ENCODE data around the gene BBX. TPM values are rescaled to one million over a fixed set of nuclear protein-coding genes. Genes with fewer than 3 reads are reported as not detected.

Gene BBX
- total RNA-seq, 1 donor from 2014 or later, result 54.3 TPM

DNA sequence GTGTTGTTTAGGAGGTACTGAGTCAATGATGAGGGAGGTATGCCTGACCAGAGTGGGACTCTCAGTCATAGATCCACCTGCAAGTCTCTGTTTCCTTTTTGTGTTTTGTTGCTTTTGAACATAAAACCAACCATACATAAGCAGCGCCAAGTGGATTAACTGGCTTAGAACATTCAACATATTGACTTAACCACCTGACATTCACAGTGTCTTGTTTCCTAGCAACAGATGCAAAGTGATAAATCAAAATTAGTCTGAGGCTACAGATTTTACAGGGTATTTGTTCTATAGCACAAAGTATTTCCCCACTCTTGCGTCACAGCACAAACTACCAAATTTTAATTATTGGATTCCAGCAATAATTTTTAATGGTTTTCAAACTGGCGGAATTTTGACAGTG, 283.8 kb downstream of the BBX start:
- H3K27ac Mint-ChIP-seq (ENCODE audit: unreplicated experiment), result no peak overlapping the region
- no peak for DNase-seq (ENCODE audit: low spot score)
- no peaks in the 10 kb centered on the region for H3K9me3 Mint-ChIP-seq (ENCODE audit: unreplicated experiment)
- H3K27me3 Mint-ChIP-seq (ENCODE audit: unreplicated experiment), result peaks cover 6% of the 10 kb centered on the region
- peaks cover 4% of the 10 kb centered on the region for H3K4me1 Mint-ChIP-seq (ENCODE audit: unreplicated experiment)
- H3K4me3 Mint-ChIP-seq (ENCODE audit: unreplicated experiment), result no peak overlapping the region
- H3K36me3 Mint-ChIP-seq (ENCODE audit: low read depth, unreplicated experiment), result peaks cover 20% of the 10 kb centered on the region
- TF ChIP-seq, protein P1, sequence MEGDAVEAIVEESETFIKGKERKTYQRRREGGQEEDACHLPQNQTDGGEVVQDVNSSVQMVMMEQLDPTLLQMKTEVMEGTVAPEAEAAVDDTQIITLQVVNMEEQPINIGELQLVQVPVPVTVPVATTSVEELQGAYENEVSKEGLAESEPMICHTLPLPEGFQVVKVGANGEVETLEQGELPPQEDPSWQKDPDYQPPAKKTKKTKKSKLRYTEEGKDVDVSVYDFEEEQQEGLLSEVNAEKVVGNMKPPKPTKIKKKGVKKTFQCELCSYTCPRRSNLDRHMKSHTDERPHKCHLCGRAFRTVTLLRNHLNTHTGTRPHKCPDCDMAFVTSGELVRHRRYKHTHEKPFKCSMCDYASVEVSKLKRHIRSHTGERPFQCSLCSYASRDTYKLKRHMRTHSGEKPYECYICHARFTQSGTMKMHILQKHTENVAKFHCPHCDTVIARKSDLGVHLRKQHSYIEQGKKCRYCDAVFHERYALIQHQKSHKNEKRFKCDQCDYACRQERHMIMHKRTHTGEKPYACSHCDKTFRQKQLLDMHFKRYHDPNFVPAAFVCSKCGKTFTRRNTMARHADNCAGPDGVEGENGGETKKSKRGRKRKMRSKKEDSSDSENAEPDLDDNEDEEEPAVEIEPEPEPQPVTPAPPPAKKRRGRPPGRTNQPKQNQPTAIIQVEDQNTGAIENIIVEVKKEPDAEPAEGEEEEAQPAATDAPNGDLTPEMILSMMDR (IDR thresholded peaks at IDR 0.05; ENCODE audit: unreplicated experiment), result no peak

DNA sequence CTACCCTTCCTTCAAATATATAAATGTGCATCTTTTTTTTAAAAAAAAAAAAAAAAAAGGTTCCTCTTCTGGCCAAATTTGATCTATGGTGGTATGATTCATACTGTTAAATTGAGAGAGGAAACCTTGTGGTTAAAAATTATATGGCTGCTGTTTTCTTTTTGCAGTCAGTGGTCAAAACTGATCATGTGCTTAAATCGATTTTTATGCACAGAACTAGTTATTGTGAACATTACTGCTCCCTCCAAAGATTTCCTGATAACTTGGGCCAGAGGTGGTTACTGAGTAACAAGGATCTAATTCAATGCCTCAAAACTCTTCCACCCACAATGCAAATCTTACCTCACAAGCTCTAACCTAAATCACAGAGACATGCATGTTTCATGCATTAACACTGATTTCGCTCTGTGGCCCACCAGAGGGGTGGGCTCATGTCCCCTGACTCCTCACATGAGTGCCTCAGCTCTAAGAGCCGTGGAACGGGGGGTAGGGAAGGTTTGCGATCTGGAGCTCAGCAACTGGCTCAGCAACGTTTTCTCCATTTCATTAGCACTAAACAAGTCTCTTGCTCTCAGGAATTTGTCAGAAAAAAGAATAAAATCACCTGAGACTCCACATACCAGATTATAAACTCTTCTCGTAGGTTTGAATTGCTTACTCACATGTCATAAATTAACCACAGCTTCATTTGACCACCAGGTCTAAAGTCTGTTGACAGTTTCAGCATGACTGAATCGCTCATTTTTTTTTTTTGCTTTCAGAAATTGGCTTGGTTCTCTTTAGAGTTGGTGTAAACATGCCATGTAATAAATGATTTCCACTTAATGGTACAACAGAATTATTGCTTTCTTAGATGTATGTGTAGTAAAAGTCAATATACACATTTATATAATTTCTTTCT, 287.7 kb downstream of the BBX start:
- H3K4me3 Mint-ChIP-seq (ENCODE audit: unreplicated experiment), result no peak overlapping the region
- H3K27me3 Mint-ChIP-seq (ENCODE audit: unreplicated experiment), result peaks cover 1% of the 10 kb centered on the region
- H3K4me1 Mint-ChIP-seq (ENCODE audit: unreplicated experiment), result peaks cover 8% of the 10 kb centered on the region
- no peak overlapping the region for H3K27ac Mint-ChIP-seq (ENCODE audit: unreplicated experiment)
- DNase-seq (ENCODE audit: low spot score), result no peak
- H3K36me3 Mint-ChIP-seq (ENCODE audit: low read depth, unreplicated experiment), result no peaks in the 10 kb centered on the region
- H3K9me3 Mint-ChIP-seq (ENCODE audit: unreplicated experiment), result no peaks in the 10 kb centered on the region
- TF ChIP-seq, protein P1 (IDR thresholded peaks at IDR 0.05; ENCODE audit: unreplicated experiment), result no peak

DNA sequence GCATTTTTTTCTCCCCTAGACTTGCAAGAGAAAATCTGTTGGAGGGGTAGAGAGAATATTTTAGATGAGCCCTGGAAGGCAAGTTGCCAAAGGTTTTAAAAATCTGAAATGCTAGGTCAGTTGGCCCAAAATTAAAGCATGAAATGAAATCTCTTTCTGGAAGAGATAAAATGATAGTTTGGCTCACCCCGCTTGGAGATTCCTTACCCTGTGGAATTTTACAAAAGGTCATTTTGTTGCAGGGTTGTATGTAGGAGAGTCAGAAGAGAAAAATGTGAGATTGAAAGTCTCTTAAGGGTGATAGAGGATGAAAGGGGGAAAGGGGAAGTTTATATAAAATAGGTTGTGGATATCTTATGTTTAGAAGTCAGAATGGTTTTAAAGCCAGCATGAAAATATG, 290.3 kb downstream of the BBX start:
- no peak overlapping the region for H3K4me3 Mint-ChIP-seq (ENCODE audit: unreplicated experiment)

DNA sequence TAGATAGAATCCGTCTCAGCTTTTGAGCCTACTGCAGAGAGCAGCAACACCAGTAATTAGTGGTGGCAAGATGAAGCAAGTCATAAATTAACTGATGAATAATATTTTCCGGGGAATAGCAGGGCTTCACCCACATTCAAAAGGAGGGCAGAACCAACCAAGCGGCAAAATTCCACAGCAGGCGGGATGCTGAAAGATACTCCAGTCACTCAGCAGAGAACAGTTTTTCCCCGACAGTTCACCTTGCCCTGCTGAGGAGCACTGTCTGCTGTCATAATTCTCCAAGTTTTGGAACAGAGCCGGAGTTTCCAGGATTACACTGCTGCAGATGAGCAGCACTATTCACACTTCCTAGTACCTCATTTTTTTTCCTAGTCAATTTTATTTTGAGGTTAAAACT, 293.3 kb downstream of the BBX start:
- Mint-ChIP-seq H3K4me3 (ENCODE audit: unreplicated experiment) (no peak overlapping the region), H3K9me3 (ENCODE audit: unreplicated experiment) (no peaks in the 10 kb centered on the region), H3K36me3 (ENCODE audit: low read depth, unreplicated experiment) (no peaks in the 10 kb centered on the region), H3K27me3 (ENCODE audit: unreplicated experiment) (no peaks in the 10 kb centered on the region), H3K4me1 (ENCODE audit: unreplicated experiment) (peaks cover 4% of the 10 kb centered on the region), H3K27ac (ENCODE audit: unreplicated experiment) (no peak overlapping the region)
- DNase-seq (ENCODE audit: low spot score), result no peak
- TF ChIP-seq, protein P1 (IDR thresholded peaks at IDR 0.05; ENCODE audit: unreplicated experiment), result no peak

More for the DNA sequence above, 290.3 kb downstream of the BBX start:
- Mint-ChIP-seq H3K9me3 (ENCODE audit: unreplicated experiment) (no peaks in the 10 kb centered on the region), H3K27ac (ENCODE audit: unreplicated experiment) (no peak overlapping the region), H3K4me1 (ENCODE audit: unreplicated experiment) (peaks cover 8% of the 10 kb centered on the region), H3K36me3 (ENCODE audit: low read depth, unreplicated experiment) (no peaks in the 10 kb centered on the region), H3K27me3 (ENCODE audit: unreplicated experiment) (peaks cover 1% of the 10 kb centered on the region)
- TF ChIP-seq, protein P1 (IDR thresholded peaks at IDR 0.05; ENCODE audit: unreplicated experiment), result no peak
- DNase-seq (ENCODE audit: low spot score), result no peak

DNA sequence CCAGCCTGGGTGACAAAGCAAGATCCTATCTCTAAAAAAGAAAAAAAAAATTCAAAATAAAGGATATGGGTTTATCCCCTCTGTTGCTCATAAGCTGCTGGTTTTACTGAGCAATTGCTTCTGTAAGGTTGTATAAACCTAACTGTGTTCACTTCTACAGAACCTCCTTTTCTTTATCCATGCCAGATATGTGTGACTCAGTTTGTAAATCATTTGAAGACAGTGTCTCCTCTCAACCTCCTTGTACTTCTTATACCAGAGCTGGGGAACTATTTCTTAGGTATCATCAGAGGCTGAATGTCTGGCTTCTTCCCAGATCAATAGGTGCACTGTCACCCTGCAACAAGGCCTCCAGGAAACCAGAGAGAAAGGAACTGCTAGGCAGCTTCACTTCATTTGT, 294.3 kb downstream of the BBX start:
- TF ChIP-seq, protein P1 (IDR thresholded peaks at IDR 0.05; ENCODE audit: unreplicated experiment), result no peak
- peaks cover 8% of the 10 kb centered on the region for H3K4me1 Mint-ChIP-seq (ENCODE audit: unreplicated experiment)
- no peak overlapping the region for H3K4me3 Mint-ChIP-seq (ENCODE audit: unreplicated experiment)
- DNase-seq (ENCODE audit: low spot score), result no peak
- H3K27me3 Mint-ChIP-seq (ENCODE audit: unreplicated experiment), result no peaks in the 10 kb centered on the region
- no peaks in the 10 kb centered on the region for H3K36me3 Mint-ChIP-seq (ENCODE audit: low read depth, unreplicated experiment)
- no peaks in the 10 kb centered on the region for H3K9me3 Mint-ChIP-seq (ENCODE audit: unreplicated experiment)
- H3K27ac Mint-ChIP-seq (ENCODE audit: unreplicated experiment), result no peak overlapping the region
